K562 (cell line): Measurements from ENCODE around the gene IMMP2L.

Experiments
- AFF4 ChIP-seq: sonication (generic); formaldehyde crosslinking; IDR thresholded peaks from 2 replicates; pipeline ENCODE4 v1.8.0; 2023; ENCODE audit warnings: mild to moderate bottlenecking, missing genetic modification reagents
- DNMT1 ChIP-seq: fragments of 450-650 bp; IDR thresholded peaks from 2 replicates; pipeline ENCODE4 v1.6.1; 2016; ENCODE audit warnings: antibody characterized with exemption, mild to moderate bottlenecking
- ELF1 ChIP-seq: fragments of 200-800 bp; sonication (Bioruptor generic); IDR thresholded peaks from 2 replicates; pipeline ENCODE4 v1.6.1; 2016; ENCODE audit warnings: missing genetic modification characterization, missing compliant biosample characterization
- ELK1 ChIP-seq: sonication (generic); formaldehyde crosslinking; IDR thresholded peaks from 2 replicates; pipeline ENCODE4 v1.8.1; 2022; ENCODE audit warnings: missing genetic modification reagents
- NCOA4 ChIP-seq: fragments of 450-650 bp; IDR thresholded peaks from 2 replicates; pipeline ENCODE4 v1.6.1; 2018; ENCODE audit warnings: mild to moderate bottlenecking; ENCODE audit not compliant: partially characterized antibody
- SETDB1 ChIP-seq: IDR thresholded peaks from one replicate; pipeline ENCODE4 v1.6.1; 2012; ENCODE audit warnings: low read length, control low read depth, inconsistent platforms
- SMARCB1 ChIP-seq: IDR thresholded peaks from 2 replicates; pipeline ENCODE4 v1.6.1; 2011; ENCODE audit warnings: improper control_type of control experiment, low read depth; ENCODE audit not compliant: insufficient read length
- TSHZ1 ChIP-seq: fragments of 250-450 bp; sonication (Bioruptor Pico); IDR thresholded peaks from 2 replicates; pipeline ENCODE4 v1.4.0; 2020; ENCODE audit warnings: mild to moderate bottlenecking, moderate library complexity
- ZNF551 ChIP-seq: fragments of 250-450 bp; sonication (Bioruptor Pico); IDR thresholded peaks from 2 replicates; pipeline ENCODE4 v1.5.0; 2021; ENCODE audit warnings: mild to moderate bottlenecking, moderate library complexity

- TF ChIP-seq SMARCB1, result no peak
- no peak for TF ChIP-seq NCOA4
- no peak for TF ChIP-seq DNMT1
- no peak for TF ChIP-seq SETDB1
- no peak for TF ChIP-seq TSHZ1 (CRISPR knock-in tag)
- no peak for TF ChIP-seq ZNF551 (CRISPR knock-in tag)
- TF ChIP-seq AFF4 (CRISPR knock-in tag), result no peak
- TF ChIP-seq ELF1, result no peak
- TF ChIP-seq ELK1, result no peak
These were observed 707.6 kb downstream of the IMMP2L start for GRCh38 chr7:110854651-110855050.
